Thyroid gland (tissue), 4 donors: Measurements from ENCODE around the gene HOXC11.

ENCODE experiments used
- POLR2A ChIP-seq, 2 donors: fragments of 450-650 bp; IDR thresholded peaks; one replicate each; pipeline ENCODE4 v1.6.1; 2017; ENCODE audit warnings: antibody characterized with exemption in 2 of 2, mild to moderate bottlenecking in 2 of 2, moderate library complexity in 1 of 2
- TF ChIP-seq, protein P1 (sequence below), 6 experiments: fragments of 200-600 bp in 3 of 6; fragments of 450-650 bp in 3 of 6; sonication (generic) in 3 of 6; IDR thresholded peaks; one replicate each; pipeline ENCODE4 v1.5.1; 2016 to 2019; ENCODE audit warnings: antibody characterized with exemption in 6 of 6, mild to moderate bottlenecking in 2 of 6, inconsistent platforms in 1 of 6, moderate library complexity in 1 of 6

DNA sequence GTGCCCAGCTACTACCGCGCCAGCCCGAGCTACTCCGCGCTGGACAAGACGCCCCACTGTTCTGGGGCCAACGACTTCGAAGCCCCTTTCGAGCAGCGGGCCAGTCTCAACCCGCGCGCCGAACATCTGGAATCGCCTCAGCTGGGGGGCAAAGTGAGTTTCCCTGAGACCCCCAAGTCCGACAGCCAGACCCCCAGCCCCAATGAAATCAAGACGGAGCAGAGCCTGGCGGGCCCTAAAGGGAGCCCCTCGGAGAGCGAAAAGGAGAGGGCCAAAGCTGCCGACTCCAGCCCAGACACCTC lies 12.7 kb downstream of the HOXC11 start:
- TF ChIP-seq POLR2A (IDR thresholded peaks at IDR 0.05) = no peak
- TF ChIP-seq, protein P1, sequence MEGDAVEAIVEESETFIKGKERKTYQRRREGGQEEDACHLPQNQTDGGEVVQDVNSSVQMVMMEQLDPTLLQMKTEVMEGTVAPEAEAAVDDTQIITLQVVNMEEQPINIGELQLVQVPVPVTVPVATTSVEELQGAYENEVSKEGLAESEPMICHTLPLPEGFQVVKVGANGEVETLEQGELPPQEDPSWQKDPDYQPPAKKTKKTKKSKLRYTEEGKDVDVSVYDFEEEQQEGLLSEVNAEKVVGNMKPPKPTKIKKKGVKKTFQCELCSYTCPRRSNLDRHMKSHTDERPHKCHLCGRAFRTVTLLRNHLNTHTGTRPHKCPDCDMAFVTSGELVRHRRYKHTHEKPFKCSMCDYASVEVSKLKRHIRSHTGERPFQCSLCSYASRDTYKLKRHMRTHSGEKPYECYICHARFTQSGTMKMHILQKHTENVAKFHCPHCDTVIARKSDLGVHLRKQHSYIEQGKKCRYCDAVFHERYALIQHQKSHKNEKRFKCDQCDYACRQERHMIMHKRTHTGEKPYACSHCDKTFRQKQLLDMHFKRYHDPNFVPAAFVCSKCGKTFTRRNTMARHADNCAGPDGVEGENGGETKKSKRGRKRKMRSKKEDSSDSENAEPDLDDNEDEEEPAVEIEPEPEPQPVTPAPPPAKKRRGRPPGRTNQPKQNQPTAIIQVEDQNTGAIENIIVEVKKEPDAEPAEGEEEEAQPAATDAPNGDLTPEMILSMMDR (IDR thresholded peaks at IDR 0.05) = no peak
